Tibial nerve (tissue), 4 donors: ENCODE results near the gene CFAP161. TPM values are rescaled to one million over a fixed set of nuclear protein-coding genes. Genes with fewer than 3 reads are reported as not detected.
A peak's percentile ranks its signal among the peaks of the same experiment; 100 is the strongest.
"Not testable (repeated sequence)": the region's sequence is repeated elsewhere in the genome, so short reads cannot be mapped to it uniquely, and the experiment has no call there.

Experiments used
- DNase-seq, 2 donors: peaks; one replicate each; pipeline ENCODE4 v3.0.0-alpha.2; 2019; ENCODE audit warnings: low spot score in 2 of 2
- H3K27ac ChIP-seq, 4 donors: fragments of 200-600 bp; sonication (generic) in 3 of 4; one replicate each; pipeline ENCODE4 v1.5.1; 2017 to 2019; ENCODE audit warnings: mild to moderate bottlenecking in 1 of 4
- H3K27me3 ChIP-seq, 2 donors: fragments of 200-600 bp; sonication (generic) in 1 of 2; one replicate each; pipeline versions ENCODE4 v1.5.1 to v1.6.0; 2017 to 2019
- H3K36me3 ChIP-seq, 3 donors: fragments of 200-600 bp; sonication (generic); one replicate each; pipeline ENCODE4 v1.5.1; 2018 to 2019
- H3K4me1 ChIP-seq, 4 donors: fragments of 200-600 bp; sonication (generic) in 3 of 4; one replicate each; pipeline ENCODE4 v1.5.1; 2017 to 2019
- H3K4me3 ChIP-seq, 4 donors: fragments of 200-600 bp; sonication (generic) in 3 of 4; one replicate each; pipeline ENCODE4 v1.5.1; 2017 to 2019; ENCODE audit warnings: mild to moderate bottlenecking in 1 of 4, moderate library complexity in 1 of 4
- H3K9me3 ChIP-seq, 4 donors: fragments of 200-600 bp; sonication (generic) in 3 of 4; one replicate each; pipeline ENCODE4 v1.5.1; 2017 to 2019
- CTCF ChIP-seq, 5 experiments: fragments of 200-600 bp in 3 of 5; fragments of 450-650 bp in 2 of 5; sonication (generic) in 3 of 5; IDR thresholded peaks; one replicate each; pipeline ENCODE4 v1.5.1; 2016 to 2019; ENCODE audit warnings: antibody characterized with exemption in 5 of 5, mild to moderate bottlenecking in 3 of 5, moderate library complexity in 2 of 5
- EP300 ChIP-seq, 2 donors: sonication (generic); formaldehyde crosslinking; IDR thresholded peaks; one replicate each; pipeline ENCODE4 v1.6.1; 2017; ENCODE audit warnings: antibody characterized with exemption in 2 of 2, mild to moderate bottlenecking in 1 of 2
- POLR2A ChIP-seq, 2 donors: fragments of 450-650 bp; IDR thresholded peaks; one replicate each; pipeline ENCODE4 v1.6.1; 2017; ENCODE audit warnings: antibody characterized with exemption in 2 of 2, mild to moderate bottlenecking in 2 of 2, moderate library complexity in 2 of 2
- WGBS, 2 donors: methylation state at CpG; one replicate each; pipeline ENCODE4 v1.1.5; 2018; 5-methylcytosine and 5-hydroxymethylcytosine counted together
- total RNA-seq, 4 donors: library from RNA; depleted of rRNA; stranded (reverse); fragments of >200 nt; gene quantifications; one replicate each; pipeline ENCODE4 v1.1.0, GENCODE V29; 2016

Gene CFAP161
- total RNA-seq, 4 donors from 2014 or later, result 0.39 to 0.90 (median 0.63) TPM; not detected in 1

GRCh38 chr15:81157195-81157938 is 23.3 kb downstream of the CFAP161 start:
- H3K4me3 ChIP-seq, result no peak overlapping the region
- H3K4me1 ChIP-seq, result peaks cover 0 to 44% (median 12%) of the 10 kb centered on the region in 4 donors
- H3K27ac ChIP-seq, result peak overlapping the region in 2 of 4 donors; percentile 40 to 72
- no peaks in the 10 kb centered on the region for H3K9me3 ChIP-seq
- no peak for DNase-seq
- H3K36me3 ChIP-seq, result no peaks in the 10 kb centered on the region
- TF ChIP-seq POLR2A (IDR thresholded peaks at IDR 0.05), result no peak
- no peak for TF ChIP-seq CTCF (IDR thresholded peaks at IDR 0.05)
- no peak for TF ChIP-seq EP300 (IDR thresholded peaks at IDR 0.05)
- H3K27me3 ChIP-seq, result no peaks in the 10 kb centered on the region
- 46 to 53% methylated on average over 5 of the region's 5 CpGs for WGBS, 2 donors

- Histone ChIP-seq H3K9me3 (no peaks in the 10 kb centered on the region), H3K27me3 (no peaks in the 10 kb centered on the region), H3K4me1 (peaks cover 0 to 44% (median 12%) of the 10 kb centered on the region in 4 donors), H3K36me3 (no peaks in the 10 kb centered on the region), H3K27ac (peak overlapping the region in 2 of 4 donors; percentile 40 to 72), H3K4me3 (no peak overlapping the region)
- WGBS, 2 donors, result 75 to 87% methylated on average over 2 of the region's 2 CpGs
- TF ChIP-seq EP300 (IDR thresholded peaks at IDR 0.05) (no peak), POLR2A (IDR thresholded peaks at IDR 0.05) (no peak), CTCF (IDR thresholded peaks at IDR 0.05) (no peak)
- DNase-seq, result no peak
Observed at GRCh38 chr15:81157939-81158223, 23.8 kb downstream of the CFAP161 start.

GRCh38 chr15:81158561-81158960 is 24.5 kb downstream of the CFAP161 start:
- not testable (repeated sequence) for H3K27ac ChIP-seq, H3K9me3 ChIP-seq, DNase-seq, H3K27me3 ChIP-seq, H3K4me3 ChIP-seq, H3K36me3 ChIP-seq
- peaks cover 0 to 44% (median 12%) of the 10 kb centered on the region in 4 donors for H3K4me1 ChIP-seq
- 88 to 91% methylated on average over 15 to 37 of the region's 37 CpGs for WGBS, 2 donors

- peak overlapping the region in 3 of 4 donors; percentile 40 to 72 (median 67) for H3K27ac ChIP-seq
- no peaks in the 10 kb centered on the region for H3K36me3 ChIP-seq
- 35 to 50% methylated on average over 11 of the region's 11 CpGs for WGBS, 2 donors
- no peaks in the 10 kb centered on the region for H3K9me3 ChIP-seq
- H3K4me3 ChIP-seq, result no peak overlapping the region
- peak in 1 of 2 donors; percentile 78 for TF ChIP-seq EP300 (IDR thresholded peaks at IDR 0.05)
- no peak for TF ChIP-seq CTCF (IDR thresholded peaks at IDR 0.05)
- H3K4me1 ChIP-seq, result peaks cover 0 to 53% (median 12%) of the 10 kb centered on the region in 4 donors
- H3K27me3 ChIP-seq, result no peaks in the 10 kb centered on the region
- peak; percentile 64 to 85 for DNase-seq
Observed at GRCh38 chr15:81160312-81161159, 26.5 kb downstream of the CFAP161 start.

GRCh38 chr15:81161160-81161673 is 27.1 kb downstream of the CFAP161 start:
- H3K4me3 ChIP-seq, result no peak overlapping the region
- H3K36me3 ChIP-seq, result no peaks in the 10 kb centered on the region
- peak overlapping the region in 3 of 4 donors; percentile 40 to 72 (median 67) for H3K27ac ChIP-seq
- DNase-seq, result no peak
- no peaks in the 10 kb centered on the region for H3K27me3 ChIP-seq
- H3K9me3 ChIP-seq, result no peaks in the 10 kb centered on the region
- 43 to 48% methylated on average over 4 of the region's 4 CpGs for WGBS, 2 donors
- TF ChIP-seq CTCF (IDR thresholded peaks at IDR 0.05) (no peak), EP300 (IDR thresholded peaks at IDR 0.05) (no peak), POLR2A (IDR thresholded peaks at IDR 0.05) (no peak)
- peaks cover 0 to 47% (median 12%) of the 10 kb centered on the region in 4 donors for H3K4me1 ChIP-seq
